SU-DHL-6 (cell line): ENCODE data around the gene ECT2.

Source experiments
- H2AFZ ChIP-seq: fragments of 200-600 bp; sonication (generic); 2 replicates; pipeline ENCODE4 v1.6.1; 2014; ENCODE audit warnings: low read depth, mild to moderate bottlenecking, moderate library complexity, mixed read lengths, antibody characterized with exemption, low read length; ENCODE audit not compliant: severe bottlenecking
- H3F3A ChIP-seq: fragments of 200-600 bp; shearing (Covaris generic); 2 replicates; pipeline ENCODE4 v1.6.0; 2016; ENCODE audit warnings: antibody characterized with exemption, mild to moderate bottlenecking; ENCODE audit not compliant: insufficient read depth
- H3K27ac ChIP-seq: fragments of 200-600 bp; sonication (generic); 2 replicates; pipeline ENCODE4 v1.5.1; 2016; ENCODE audit warnings: low read depth, mild to moderate bottlenecking, low read length, moderate library complexity, mixed read lengths
- H3K27me3 ChIP-seq: fragments of 200-600 bp; sonication (generic), shearing (Covaris generic); 2 replicates; pipeline ENCODE4 v1.6.0; 2014; ENCODE audit warnings: mild to moderate bottlenecking, low read length
- H3K36me3 ChIP-seq: fragments of 200-600 bp; sonication (generic); 2 replicates; pipeline ENCODE4 v1.6.1; 2014; ENCODE audit warnings: mild to moderate bottlenecking, low read length, mixed read lengths
- H3K4me2 ChIP-seq: fragments of 300-600, 200-600 bp; shearing (Covaris generic), sonication (generic); 2 replicates; pipeline ENCODE4 v1.6.0; 2014; ENCODE audit warnings: low read length, low read depth, mild to moderate bottlenecking; ENCODE audit not compliant: poor library complexity, severe bottlenecking
- H3K4me3 ChIP-seq: fragments of 200-600 bp; sonication (generic); 2 replicates; pipeline ENCODE4 v1.5.1; 2014; ENCODE audit warnings: antibody characterized with exemption, low read length, mild to moderate bottlenecking, mixed read lengths; ENCODE audit not compliant: insufficient read depth, poor library complexity, severe bottlenecking
- H3K79me2 ChIP-seq: fragments of 200-600 bp; sonication (generic); 2 replicates; pipeline ENCODE4 v1.6.1; 2014; ENCODE audit warnings: mild to moderate bottlenecking, low read length, moderate library complexity; ENCODE audit not compliant: insufficient read depth
- H3K9ac ChIP-seq: fragments of 200-600 bp; sonication (generic); 2 replicates; pipeline ENCODE4 v1.7.0; 2014; ENCODE audit warnings: mild to moderate bottlenecking, low read length
- H3K9me2 ChIP-seq: fragments of 200-600 bp; sonication (generic); replicated peaks from 2 replicates; pipeline ENCODE4 v1.6.1; 2014; ENCODE audit warnings: low read length; ENCODE audit not compliant: insufficient read depth
- H3K9me3 ChIP-seq: fragments of 200-600 bp; sonication (generic); 2 replicates; pipeline ENCODE4 v1.6.1; 2014; ENCODE audit warnings: low read length, mixed read lengths; ENCODE audit not compliant: insufficient read depth
- H4K20me1 ChIP-seq: fragments of 200-600 bp; sonication (generic); 2 replicates; pipeline ENCODE4 v1.6.1; 2014; ENCODE audit warnings: low read depth, mild to moderate bottlenecking, antibody characterized with exemption, low read length, moderate library complexity, mixed read lengths
- EZH2phosphoT487 ChIP-seq: fragments of 200-600 bp; sonication (generic), shearing (Covaris generic); conservative IDR thresholded peaks from 2 replicates; pipeline ENCODE4 v1.6.1; 2018; ENCODE audit warnings: mild to moderate bottlenecking, antibody characterized with exemption, low read length, moderate library complexity, mixed read lengths
- TF ChIP-seq, protein P1 (sequence below): fragments of 200-600 bp; sonication (generic); IDR thresholded peaks from one replicate; pipeline ENCODE4 v1.5.1; 2017; ENCODE audit warnings: antibody characterized with exemption, mild to moderate bottlenecking, low read length, moderate library complexity; ENCODE audit not compliant: insufficient read depth, poor library complexity, severe bottlenecking

Gene ECT2

DNA sequence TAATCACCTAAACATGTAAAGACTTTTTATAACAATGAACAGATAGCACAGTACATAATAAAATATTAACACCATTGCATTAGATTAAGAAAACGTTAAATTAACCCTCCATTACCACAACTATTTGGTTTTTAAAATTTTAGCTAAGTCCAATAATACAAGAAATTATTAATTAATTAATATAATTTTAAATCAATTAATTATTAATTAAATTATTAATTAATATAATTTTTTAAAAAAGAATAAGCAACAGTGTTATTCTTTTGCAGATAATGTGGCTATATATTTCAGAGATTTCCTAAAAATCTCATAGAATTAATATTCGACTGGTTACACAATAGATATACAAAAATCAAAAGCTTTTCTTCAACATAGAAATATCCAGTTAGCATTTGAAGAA, 82.5 kb downstream of the ECT2 start:
- no peaks in the 10 kb centered on the region for H3K9me3 ChIP-seq
- no peaks in the 10 kb centered on the region for H3F3A ChIP-seq
- no peak overlapping the region for H3K9ac ChIP-seq
- H3K9me2 ChIP-seq: no peaks in the 10 kb centered on the region
- H4K20me1 ChIP-seq: no peaks in the 10 kb centered on the region; the same call in 1 of the 2 replicates
- no peak overlapping the region for H3K27ac ChIP-seq
- H3K79me2 ChIP-seq: no peaks in the 10 kb centered on the region
- no peak overlapping the region for H2AFZ ChIP-seq
- no peak overlapping the region for H3K4me3 ChIP-seq
- H3K4me2 ChIP-seq: no peak overlapping the region
- H3K27me3 ChIP-seq: no peaks in the 10 kb centered on the region
- no peak for TF ChIP-seq EZH2phosphoT487
- no peaks in the 10 kb centered on the region for H3K36me3 ChIP-seq

DNA sequence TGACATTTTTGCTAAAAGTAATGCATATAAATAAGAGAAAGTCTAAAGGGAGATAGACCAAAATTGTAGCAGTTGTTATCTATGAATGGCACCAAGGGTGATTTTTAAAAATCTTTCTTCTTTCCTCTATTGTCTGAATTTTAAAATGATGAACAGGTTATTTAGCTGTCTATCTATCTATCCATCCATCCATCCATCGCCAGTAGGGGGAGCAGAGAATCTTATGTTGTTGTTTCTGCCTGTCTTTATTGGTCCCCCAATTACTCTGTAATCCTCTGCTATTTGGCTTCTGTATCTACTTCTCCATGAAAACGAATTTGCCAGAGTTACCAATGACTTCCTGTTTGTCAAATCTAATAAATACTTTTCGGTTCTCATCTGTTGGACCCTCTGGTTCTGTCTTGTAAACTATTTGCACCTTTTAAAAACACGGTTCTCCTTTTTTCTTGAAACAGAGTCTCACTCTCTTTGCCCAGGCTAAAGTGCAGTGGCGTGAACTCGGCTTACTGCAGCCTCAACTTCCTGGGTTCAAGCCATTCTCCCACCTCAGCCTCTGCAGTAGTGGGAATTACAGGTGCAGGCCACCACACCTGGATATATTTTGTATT, 86.0 kb downstream of the ECT2 start:
- H3K9ac ChIP-seq: no peak overlapping the region
- H3K9me3 ChIP-seq: no peaks in the 10 kb centered on the region
- no peak overlapping the region for H3K4me2 ChIP-seq
- H3K4me3 ChIP-seq: no peak overlapping the region
- no peaks in the 10 kb centered on the region for H3F3A ChIP-seq
- TF ChIP-seq, protein P1, sequence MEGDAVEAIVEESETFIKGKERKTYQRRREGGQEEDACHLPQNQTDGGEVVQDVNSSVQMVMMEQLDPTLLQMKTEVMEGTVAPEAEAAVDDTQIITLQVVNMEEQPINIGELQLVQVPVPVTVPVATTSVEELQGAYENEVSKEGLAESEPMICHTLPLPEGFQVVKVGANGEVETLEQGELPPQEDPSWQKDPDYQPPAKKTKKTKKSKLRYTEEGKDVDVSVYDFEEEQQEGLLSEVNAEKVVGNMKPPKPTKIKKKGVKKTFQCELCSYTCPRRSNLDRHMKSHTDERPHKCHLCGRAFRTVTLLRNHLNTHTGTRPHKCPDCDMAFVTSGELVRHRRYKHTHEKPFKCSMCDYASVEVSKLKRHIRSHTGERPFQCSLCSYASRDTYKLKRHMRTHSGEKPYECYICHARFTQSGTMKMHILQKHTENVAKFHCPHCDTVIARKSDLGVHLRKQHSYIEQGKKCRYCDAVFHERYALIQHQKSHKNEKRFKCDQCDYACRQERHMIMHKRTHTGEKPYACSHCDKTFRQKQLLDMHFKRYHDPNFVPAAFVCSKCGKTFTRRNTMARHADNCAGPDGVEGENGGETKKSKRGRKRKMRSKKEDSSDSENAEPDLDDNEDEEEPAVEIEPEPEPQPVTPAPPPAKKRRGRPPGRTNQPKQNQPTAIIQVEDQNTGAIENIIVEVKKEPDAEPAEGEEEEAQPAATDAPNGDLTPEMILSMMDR: peak; percentile 47
- no peak for TF ChIP-seq EZH2phosphoT487
- H2AFZ ChIP-seq: no peak overlapping the region
- H4K20me1 ChIP-seq: no peaks in the 10 kb centered on the region; the same call in 1 of the 2 replicates
- H3K36me3 ChIP-seq: no peaks in the 10 kb centered on the region
- H3K9me2 ChIP-seq: no peaks in the 10 kb centered on the region
- H3K79me2 ChIP-seq: no peaks in the 10 kb centered on the region
- no peaks in the 10 kb centered on the region for H3K27me3 ChIP-seq
- no peak overlapping the region for H3K27ac ChIP-seq

DNA sequence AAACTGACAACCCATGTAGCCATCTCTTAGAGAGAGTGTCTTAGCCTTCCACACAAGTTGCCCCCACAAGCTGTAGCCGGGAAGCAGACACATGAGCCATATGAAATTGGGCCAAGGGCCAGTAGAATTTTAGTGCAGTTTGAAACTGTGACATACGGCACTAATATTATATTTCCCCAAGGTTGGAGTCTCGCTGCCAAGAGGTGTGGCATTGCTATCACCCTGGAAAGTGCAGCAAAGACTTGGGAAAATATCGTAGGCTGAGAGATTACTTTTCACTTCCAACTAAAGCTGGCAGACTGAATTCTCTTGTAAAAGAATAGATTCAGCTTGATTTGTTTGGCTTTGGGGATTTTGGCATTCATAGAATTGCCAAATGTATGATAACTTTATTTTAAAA, 89.2 kb downstream of the ECT2 start:
- H3K4me3 ChIP-seq: no peak overlapping the region
- H3K36me3 ChIP-seq: no peaks in the 10 kb centered on the region
- H3K9me3 ChIP-seq: no peaks in the 10 kb centered on the region
- H3F3A ChIP-seq: no peaks in the 10 kb centered on the region
- no peak overlapping the region for H2AFZ ChIP-seq
- no peak overlapping the region for H3K9ac ChIP-seq
- TF ChIP-seq, protein P1: no peak
- no peak for TF ChIP-seq EZH2phosphoT487
- H3K27me3 ChIP-seq: no peaks in the 10 kb centered on the region
- no peaks in the 10 kb centered on the region for H4K20me1 ChIP-seq
- no peak overlapping the region for H3K27ac ChIP-seq
- H3K9me2 ChIP-seq: no peaks in the 10 kb centered on the region
- H3K79me2 ChIP-seq: no peaks in the 10 kb centered on the region
- no peak overlapping the region for H3K4me2 ChIP-seq

DNA sequence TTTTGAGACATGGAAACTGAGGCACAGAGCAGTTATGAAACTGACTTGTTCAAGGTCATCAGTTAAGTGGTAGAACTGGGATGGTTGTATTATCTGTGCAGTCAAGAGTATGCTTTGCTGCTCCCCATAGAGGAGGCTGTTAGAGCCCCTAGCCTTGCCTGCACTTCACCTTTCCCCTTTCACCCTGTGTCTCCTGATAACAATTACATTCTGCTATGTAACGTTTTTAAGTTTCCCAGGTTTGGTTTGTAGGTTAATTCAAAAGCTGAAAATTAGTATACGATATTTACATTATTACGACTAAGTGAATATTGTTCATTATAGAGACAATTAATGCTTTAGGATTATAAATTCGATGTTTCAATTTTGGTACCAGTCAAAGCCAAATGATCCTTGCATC, 89.9 kb downstream of the ECT2 start:
- Histone ChIP-seq H3F3A (no peaks in the 10 kb centered on the region), H3K79me2 (no peaks in the 10 kb centered on the region), H2AFZ (no peak overlapping the region), H4K20me1 (no peaks in the 10 kb centered on the region), H3K27me3 (no peaks in the 10 kb centered on the region), H3K9ac (no peak overlapping the region), H3K9me3 (no peaks in the 10 kb centered on the region), H3K4me2 (no peak overlapping the region), H3K4me3 (no peak overlapping the region), H3K27ac (no peak overlapping the region), H3K9me2 (no peaks in the 10 kb centered on the region), H3K36me3 (no peaks in the 10 kb centered on the region)
- no peak for TF ChIP-seq EZH2phosphoT487
- TF ChIP-seq, protein P1: no peak
